Activated T-cell treated with anti-CD3 and anti-CD28 coated beads for 24 hours (primary cell): ENCODE measurements around the gene TFE3.

Source experiments
- DNase-seq: peaks from one replicate; pipeline ENCODE4 v3.0.0-alpha.2; 2020; ENCODE audit warnings: low read depth

Gene TFE3, protein sequence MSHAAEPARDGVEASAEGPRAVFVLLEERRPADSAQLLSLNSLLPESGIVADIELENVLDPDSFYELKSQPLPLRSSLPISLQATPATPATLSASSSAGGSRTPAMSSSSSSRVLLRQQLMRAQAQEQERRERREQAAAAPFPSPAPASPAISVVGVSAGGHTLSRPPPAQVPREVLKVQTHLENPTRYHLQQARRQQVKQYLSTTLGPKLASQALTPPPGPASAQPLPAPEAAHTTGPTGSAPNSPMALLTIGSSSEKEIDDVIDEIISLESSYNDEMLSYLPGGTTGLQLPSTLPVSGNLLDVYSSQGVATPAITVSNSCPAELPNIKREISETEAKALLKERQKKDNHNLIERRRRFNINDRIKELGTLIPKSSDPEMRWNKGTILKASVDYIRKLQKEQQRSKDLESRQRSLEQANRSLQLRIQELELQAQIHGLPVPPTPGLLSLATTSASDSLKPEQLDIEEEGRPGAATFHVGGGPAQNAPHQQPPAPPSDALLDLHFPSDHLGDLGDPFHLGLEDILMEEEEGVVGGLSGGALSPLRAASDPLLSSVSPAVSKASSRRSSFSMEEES

GRCh38 chrX:49043220-49043986, at the start of gene TFE3:
Gene TFE3, minus strand, starts transcription at chrX:49043357. Its CDS starts 131 bp downstream, at chrX:49043226.
- DNase-seq: peak; percentile 91

- no peak for DNase-seq
Observed at GRCh38 chrX:49089553-49089952, 46.4 kb upstream of the TFE3 start.

DNA sequence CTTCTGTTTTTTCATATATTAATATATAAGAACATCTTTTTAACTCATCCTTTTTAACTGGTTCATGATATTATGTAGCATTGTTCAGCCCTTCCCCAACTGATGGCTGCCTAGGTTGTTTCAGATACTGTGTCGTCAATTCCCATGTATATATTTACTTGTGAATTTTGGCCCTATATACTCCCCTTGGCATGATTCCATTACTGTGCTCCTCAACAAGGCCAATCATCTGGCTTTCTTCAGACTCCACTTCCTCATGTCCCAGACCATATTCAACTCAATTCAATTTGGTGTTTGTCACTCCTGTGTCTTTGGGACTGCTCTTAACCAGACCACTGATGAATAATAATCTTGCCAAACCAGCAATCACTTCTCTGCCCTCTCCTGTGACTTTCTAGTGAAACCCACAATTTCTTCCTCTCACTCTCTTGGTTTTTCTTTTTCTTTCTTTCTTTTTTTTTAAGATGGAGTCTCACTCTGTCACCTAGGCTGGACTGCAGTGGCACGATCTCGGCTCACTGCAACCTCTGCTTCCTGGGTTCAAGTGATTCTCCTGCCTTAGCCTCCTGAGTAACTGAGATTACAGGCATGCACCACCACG, 39.2 kb upstream of the TFE3 start:
- DNase-seq: no peak

GRCh38 chrX:49079489-49080428, 36.6 kb upstream of the TFE3 start, which contains the start of gene WDR45:
Gene WDR45, minus strand, starts transcription at chrX:49079887. Its CDS starts 1,792 bp downstream, at chrX:49078095.
- peak; percentile 54 for DNase-seq

GRCh38 chrX:49077941-49078340, 34.8 kb upstream of the TFE3 start:
- DNase-seq: no peak

- no peak for DNase-seq
Observed at GRCh38 chrX:49075347-49075746, 32.2 kb upstream of the TFE3 start.

DNA sequence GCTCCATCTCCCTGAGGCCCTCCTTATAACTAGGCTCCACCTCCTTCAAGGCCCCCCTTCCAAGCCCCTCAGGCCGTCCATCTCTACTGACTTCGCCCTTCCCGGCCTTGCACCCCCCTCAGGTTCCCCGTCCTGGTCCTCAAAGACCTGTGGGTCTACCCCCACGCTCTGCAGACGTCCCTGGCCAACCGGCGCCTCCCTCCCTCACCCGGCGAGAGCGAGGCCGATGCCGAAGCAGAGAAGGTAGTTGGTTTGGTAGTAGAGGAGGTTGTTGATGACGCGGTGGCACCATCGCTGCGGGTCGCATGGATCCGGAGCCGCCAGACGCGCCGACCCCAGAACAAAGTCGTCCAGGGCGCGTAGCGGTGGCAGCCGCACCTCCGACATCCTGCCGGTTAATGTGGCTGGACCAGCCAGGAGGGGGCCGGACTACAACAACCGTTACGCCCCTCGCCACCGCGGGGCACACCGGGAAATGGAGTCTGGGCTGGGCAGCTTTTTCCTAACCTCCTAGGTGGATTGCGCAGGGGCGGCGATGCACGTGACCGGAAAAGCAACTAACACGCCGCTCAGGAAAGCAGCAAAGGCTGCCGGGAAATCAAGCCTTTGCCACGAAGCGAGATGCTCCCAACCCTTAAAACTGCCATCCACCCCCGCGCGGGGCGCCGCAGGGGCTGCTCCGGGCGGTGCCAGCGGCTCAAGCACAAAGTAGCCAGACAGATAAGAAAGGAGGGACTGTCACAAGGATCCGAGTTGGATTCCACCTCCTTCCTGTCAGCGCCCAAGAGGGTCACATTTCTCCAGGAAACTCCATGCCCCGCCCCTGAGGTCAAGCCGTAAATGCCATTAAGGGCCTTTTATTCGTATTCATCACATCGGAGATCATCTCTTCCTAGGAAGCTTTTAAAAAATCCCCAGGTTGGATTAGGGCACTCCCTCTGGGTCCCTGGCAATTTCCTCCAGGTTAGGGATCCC, 30.7 kb upstream of the TFE3 start, which contains the start of gene PRAF2:
Gene PRAF2 (minus strand): TSS at position 402 of the 975 bp plus-strand sequence. CDS start 15 bp downstream, at position 387.
- DNase-seq: peak; percentile 81

- DNase-seq: no peak
Observed at GRCh38 chrX:49072712-49073095, 29.5 kb upstream of the TFE3 start.

DNA sequence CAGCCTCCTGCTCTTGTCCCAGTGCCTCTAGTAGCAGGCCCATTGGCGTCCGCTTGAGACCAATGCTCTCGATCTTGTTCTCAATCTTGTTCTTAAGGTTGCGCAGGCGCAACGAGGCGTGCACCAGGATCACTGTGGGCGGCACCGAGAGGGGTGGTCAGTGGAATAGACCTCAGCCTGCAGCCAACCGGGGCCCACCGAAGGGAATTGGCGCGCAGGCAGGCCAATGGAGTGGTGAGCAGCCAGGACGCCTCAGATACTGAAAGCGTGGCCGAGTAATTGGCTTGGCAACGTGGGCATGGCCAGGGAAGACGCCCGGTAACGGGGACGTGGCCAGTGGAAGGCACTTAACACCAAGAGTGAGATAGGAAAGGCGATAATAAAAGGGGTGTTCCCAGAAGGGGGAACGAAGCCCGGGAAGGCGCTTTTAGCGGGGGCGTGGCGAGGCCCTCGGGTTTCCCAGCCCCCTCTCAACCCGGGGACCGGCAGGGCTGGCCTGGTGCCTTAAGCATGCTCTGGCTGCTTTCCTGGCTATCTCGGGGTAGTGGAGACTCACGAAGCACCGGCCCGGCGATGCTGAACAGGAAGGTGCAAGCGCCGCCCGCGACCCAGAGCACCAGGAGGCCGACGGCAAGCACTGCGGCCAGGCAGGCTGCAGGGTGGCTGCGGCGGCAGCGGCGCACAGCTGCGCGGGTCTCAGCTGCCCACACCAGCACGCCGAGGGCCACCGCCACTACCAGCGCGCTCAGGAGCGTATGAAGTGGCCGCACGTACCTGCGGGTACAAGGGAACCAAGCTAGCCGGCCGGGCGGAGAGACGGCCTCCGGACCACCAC, 28.9 kb upstream of the TFE3 start:
- no peak for DNase-seq

GRCh38 chrX:49070988-49071387, 27.8 kb upstream of the TFE3 start:
- no peak for DNase-seq

DNA sequence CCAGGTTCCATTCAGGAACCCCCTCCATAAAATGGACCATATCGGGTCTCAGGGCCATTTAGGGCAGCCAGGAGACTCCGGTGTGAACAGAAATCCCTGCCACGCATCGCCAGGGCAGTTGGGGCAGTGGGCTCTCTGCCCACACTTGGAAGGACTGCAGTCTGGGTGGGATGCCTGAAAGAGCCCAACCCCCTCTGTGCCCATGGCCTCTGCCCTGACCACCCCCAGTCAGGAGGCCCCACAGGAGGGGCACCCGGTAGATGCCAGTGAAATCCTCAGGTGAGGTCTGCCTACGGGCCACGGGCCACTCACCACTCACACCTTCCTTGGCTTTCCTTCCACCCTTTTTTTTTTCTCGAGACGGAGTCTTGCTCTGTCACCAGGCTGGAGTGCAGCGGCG, 25.9 kb upstream of the TFE3 start:
- no peak for DNase-seq

GRCh38 chrX:49067285-49068120, 24.3 kb upstream of the TFE3 start:
- no peak for DNase-seq

- no peak for DNase-seq
Observed at GRCh38 chrX:49066690-49067089, 23.5 kb upstream of the TFE3 start.

DNA sequence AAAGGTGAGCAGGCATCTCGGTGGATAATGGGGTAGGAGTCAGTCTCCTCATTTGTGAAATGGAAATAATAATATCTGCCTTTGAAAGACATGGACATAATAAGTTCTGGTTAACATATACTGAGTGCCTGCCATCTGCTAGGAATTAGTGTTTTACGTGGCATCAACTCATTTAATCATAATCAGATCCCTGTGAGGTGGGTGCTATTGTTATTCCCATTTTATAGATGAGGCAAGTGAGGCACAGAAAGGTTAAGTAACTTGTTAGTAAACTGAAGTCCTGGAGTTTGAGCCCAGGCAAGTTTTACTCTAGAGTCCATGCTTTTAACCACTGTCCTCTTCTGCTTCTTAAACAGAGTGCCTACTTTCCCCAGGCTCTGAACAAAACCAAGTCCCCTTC, 23.1 kb upstream of the TFE3 start:
- no peak for DNase-seq

DNA sequence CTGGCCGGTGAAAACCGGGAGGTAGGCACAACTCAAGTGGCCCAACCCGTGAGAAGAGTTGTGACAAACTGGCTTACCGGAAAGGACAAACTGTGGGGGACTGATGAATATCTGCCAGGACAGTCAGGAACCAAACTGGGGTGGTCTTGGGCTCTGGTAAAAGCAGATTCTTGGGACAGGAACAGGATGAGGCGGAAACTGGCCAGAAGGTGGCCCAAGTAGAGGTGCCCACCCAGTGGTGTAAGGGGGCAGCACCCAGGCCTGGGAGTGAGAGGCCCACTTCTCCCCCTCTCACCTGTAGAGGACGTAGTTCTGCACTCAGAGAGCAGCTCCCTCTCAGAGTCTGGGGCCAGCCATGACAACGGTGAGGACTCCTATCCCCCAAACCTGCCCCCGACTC, 21.6 kb upstream of the TFE3 start:
- DNase-seq: no peak

GRCh38 chrX:49064303-49064702, 21.1 kb upstream of the TFE3 start:
- no peak for DNase-seq

GRCh38 chrX:49063715-49064114, 20.6 kb upstream of the TFE3 start:
- DNase-seq: no peak

DNA sequence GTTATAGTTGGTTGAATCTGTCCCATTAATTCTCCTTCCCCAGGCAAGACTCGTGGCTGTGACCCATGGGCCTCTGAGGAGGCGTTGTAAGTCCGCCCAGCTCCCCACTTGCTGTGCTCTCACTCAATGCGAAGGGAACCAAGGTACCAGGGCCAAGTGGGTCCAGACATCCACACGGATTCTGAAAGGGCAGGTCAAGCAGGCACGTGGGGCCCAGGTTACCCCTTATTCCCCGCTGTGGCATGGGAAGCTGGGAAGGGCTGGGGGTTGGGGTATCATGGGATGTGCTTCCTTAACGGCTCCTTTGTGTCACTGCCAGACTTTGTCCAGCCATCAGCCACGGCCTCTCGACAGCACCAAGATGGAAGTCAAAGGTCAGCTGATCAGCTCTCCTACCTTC, 18.8 kb upstream of the TFE3 start:
- no peak for DNase-seq
